Brain microvascular endothelial cell (primary cell): Measurements from ENCODE around the gene KLK2.

Experiments used
- DNase-seq: peaks from one replicate; pipeline ENCODE4 v3.0.0-alpha.2; 2020
- H3K27ac ChIP-seq: fragments of 250-450 bp; sonication (Bioruptor Pico); 2 replicates; pipeline ENCODE4 v1.5.1; 2020; ENCODE audit warnings: mild to moderate bottlenecking, moderate library complexity
- H3K27me3 ChIP-seq: fragments of 250-450 bp; sonication (Bioruptor Pico); replicated peaks from 2 replicates; pipeline ENCODE4 v1.5.1; 2020; ENCODE audit warnings: mild to moderate bottlenecking
- H3K36me3 ChIP-seq: fragments of 250-450 bp; sonication (Bioruptor Pico); replicated peaks from 2 replicates; pipeline ENCODE4 v1.5.1; 2020; ENCODE audit warnings: mild to moderate bottlenecking
- H3K4me3 ChIP-seq: 2 replicates; pipeline ENCODE4 v1.5.1; 2011; ENCODE audit warnings: low read depth, mild to moderate bottlenecking, control low read depth, low read length, moderate library complexity
- in situ Hi-C: cut with HindIII; loops from 2 replicates; pipeline ENCODE4 v1.10.0; 2017; ENCODE audit warnings: low sequenced_read_pairs, low pct_ligation_motif_present
- TF ChIP-seq, protein P1 (sequence below): IDR thresholded peaks from 2 replicates; pipeline ENCODE4 v1.5.1; 2011; ENCODE audit warnings: low read depth, mild to moderate bottlenecking, moderate library complexity, low read length, control low read depth, inconsistent platforms; ENCODE audit errors: missing control alignments

KLK2 gene

DNA sequence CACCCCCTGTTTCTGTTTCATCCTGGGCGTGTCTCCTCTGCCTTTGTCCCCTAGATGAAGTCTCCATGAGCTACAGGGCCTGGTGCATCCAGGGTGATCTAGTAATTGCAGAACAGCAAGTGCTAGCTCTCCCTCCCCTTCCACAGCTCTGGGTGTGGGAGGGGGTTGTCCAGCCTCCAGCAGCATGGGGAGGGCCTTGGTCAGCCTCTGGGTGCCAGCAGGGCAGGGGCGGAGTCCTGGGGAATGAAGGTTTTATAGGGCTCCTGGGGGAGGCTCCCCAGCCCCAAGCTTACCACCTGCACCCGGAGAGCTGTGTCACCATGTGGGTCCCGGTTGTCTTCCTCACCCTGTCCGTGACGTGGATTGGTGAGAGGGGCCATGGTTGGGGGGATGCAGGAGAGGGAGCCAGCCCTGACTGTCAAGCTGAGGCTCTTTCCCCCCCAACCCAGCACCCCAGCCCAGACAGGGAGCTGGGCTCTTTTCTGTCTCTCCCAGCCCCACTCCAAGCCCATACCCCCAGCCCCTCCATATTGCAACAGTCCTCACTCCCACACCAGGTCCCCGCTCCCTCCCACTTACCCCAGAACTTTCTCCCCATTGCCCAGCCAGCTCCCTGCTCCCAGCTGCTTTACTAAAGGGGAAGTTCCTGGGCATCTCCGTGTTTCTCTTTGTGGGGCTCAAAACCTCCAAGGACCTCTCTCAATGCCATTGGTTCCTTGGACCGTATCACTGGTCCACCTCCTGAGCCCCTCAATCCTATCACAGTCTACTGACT, 18.4 kb upstream of the KLK2 start, which contains the start of gene KLK3:
TSS of gene KLK3 (plus strand) at position 280 of the 775 bp plus-strand sequence. CDS start at position 321, 41 bp downstream.
- H3K27ac ChIP-seq: no peak within 1 kb of the TSS
- no peaks in the 10 kb centered on the region for H3K36me3 ChIP-seq
- no peak within 1 kb of the TSS for H3K4me3 ChIP-seq
- in situ Hi-C loops: no loop called here
- H3K27me3 ChIP-seq: no peaks in the 10 kb centered on the region
- TF ChIP-seq, protein P1, sequence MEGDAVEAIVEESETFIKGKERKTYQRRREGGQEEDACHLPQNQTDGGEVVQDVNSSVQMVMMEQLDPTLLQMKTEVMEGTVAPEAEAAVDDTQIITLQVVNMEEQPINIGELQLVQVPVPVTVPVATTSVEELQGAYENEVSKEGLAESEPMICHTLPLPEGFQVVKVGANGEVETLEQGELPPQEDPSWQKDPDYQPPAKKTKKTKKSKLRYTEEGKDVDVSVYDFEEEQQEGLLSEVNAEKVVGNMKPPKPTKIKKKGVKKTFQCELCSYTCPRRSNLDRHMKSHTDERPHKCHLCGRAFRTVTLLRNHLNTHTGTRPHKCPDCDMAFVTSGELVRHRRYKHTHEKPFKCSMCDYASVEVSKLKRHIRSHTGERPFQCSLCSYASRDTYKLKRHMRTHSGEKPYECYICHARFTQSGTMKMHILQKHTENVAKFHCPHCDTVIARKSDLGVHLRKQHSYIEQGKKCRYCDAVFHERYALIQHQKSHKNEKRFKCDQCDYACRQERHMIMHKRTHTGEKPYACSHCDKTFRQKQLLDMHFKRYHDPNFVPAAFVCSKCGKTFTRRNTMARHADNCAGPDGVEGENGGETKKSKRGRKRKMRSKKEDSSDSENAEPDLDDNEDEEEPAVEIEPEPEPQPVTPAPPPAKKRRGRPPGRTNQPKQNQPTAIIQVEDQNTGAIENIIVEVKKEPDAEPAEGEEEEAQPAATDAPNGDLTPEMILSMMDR: no peak
- DNase-seq: no peak

DNA sequence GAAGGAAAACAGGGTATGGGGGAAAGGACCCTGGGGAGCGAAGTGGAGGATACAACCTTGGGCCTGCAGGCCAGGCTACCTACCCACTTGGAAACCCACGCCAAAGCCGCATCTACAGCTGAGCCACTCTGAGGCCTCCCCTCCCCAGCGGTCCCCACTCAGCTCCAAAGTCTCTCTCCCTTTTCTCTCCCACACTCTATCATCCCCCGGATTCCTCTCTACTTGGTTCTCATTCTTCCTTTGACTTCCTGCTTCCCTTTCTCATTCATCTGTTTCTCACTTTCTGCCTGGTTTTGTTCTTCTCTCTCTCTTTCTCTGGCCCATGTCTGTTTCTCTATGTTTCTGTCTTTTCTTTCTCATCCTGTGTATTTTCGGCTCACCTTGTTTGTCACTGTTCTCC, 15.9 kb upstream of the KLK2 start:
- Histone ChIP-seq H3K36me3 (no peaks in the 10 kb centered on the region), H3K27me3 (no peaks in the 10 kb centered on the region), H3K4me3 (no peak overlapping the region), H3K27ac (no peak overlapping the region)
- no peak for DNase-seq
- in situ Hi-C loops: no loop called here
- TF ChIP-seq, protein P1: no peak

DNA sequence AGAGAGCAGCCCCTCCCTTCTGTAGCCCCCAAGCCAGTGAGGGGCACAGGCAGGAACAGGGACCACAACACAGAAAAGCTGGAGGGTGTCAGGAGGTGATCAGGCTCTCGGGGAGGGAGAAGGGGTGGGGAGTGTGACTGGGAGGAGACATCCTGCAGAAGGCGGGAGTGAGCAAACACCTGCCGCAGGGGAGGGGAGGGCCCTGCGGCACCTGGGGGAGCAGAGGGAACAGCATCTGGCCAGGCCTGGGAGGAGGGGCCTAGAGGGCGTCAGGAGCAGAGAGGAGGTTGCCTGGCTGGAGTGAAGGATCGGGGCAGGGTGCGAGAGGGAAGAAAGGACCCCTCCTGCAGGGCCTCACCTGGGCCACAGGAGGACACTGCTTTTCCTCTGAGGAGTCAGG, 14.4 kb upstream of the KLK2 start:
- TF ChIP-seq, protein P1: no peak
- H3K27me3 ChIP-seq: no peaks in the 10 kb centered on the region
- in situ Hi-C loops: no loop called here

DNA sequence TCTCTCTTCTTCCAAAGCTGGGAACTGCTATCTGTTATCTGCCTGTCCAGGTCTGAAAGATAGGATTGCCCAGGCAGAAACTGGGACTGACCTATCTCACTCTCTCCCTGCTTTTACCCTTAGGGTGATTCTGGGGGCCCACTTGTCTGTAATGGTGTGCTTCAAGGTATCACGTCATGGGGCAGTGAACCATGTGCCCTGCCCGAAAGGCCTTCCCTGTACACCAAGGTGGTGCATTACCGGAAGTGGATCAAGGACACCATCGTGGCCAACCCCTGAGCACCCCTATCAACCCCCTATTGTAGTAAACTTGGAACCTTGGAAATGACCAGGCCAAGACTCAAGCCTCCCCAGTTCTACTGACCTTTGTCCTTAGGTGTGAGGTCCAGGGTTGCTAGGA, 13.4 kb upstream of the KLK2 start:
- no peak for DNase-seq
- Histone ChIP-seq H3K27ac (no peak overlapping the region), H3K27me3 (no peaks in the 10 kb centered on the region), H3K36me3 (no peaks in the 10 kb centered on the region), H3K4me3 (no peak overlapping the region)
- in situ Hi-C loops: no loop called here
- TF ChIP-seq, protein P1: no peak

More for the DNA sequence above, 14.4 kb upstream of the KLK2 start:
- H3K4me3 ChIP-seq: no peak overlapping the region
- no peak for DNase-seq
- H3K36me3 ChIP-seq: no peaks in the 10 kb centered on the region
- H3K27ac ChIP-seq: no peak overlapping the region

DNA sequence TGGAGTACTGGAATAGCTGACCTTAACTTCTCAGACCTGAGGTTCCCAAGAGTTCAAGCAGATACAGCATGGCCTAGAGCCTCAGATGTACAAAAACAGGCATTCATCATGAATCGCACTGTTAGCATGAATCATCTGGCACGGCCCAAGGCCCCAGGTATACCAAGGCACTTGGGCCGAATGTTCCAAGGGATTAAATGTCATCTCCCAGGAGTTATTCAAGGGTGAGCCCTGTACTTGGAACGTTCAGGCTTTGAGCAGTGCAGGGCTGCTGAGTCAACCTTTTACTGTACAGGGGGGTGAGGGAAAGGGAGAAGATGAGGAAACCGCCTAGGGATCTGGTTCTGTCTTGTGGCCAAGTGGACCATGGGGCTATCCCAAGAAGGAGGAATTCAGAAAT, 12.2 kb upstream of the KLK2 start:
- Histone ChIP-seq H3K27ac (no peak overlapping the region), H3K27me3 (no peaks in the 10 kb centered on the region), H3K4me3 (no peak overlapping the region), H3K36me3 (no peaks in the 10 kb centered on the region)
- DNase-seq: no peak
- in situ Hi-C loops: no loop called here
- TF ChIP-seq, protein P1: no peak
